IPS-18a (cell line): ENCODE data around the gene DERA.
A peak's percentile ranks its signal among the peaks of the same experiment; 100 is the strongest.
"Not testable (repeated sequence)": the region's sequence is repeated elsewhere in the genome, so short reads cannot be mapped to it uniquely, and the experiment has no call there.

ENCODE experiments used
- H3K27ac ChIP-seq: one replicate; pipeline ENCODE4 v1.5.1; 2013; ENCODE audit warnings: low read length
- H3K27me3 ChIP-seq: one replicate; pipeline ENCODE4 v1.6.1; 2013; ENCODE audit warnings: mild to moderate bottlenecking, low read length; ENCODE audit not compliant: control insufficient read depth, insufficient read depth
- H3K36me3 ChIP-seq: one replicate; pipeline ENCODE4 v1.6.1; 2013; ENCODE audit warnings: low read depth, low read length; ENCODE audit not compliant: control insufficient read depth
- H3K4me1 ChIP-seq: one replicate; pipeline ENCODE4 v1.6.1; 2013; ENCODE audit warnings: low read depth, low read length; ENCODE audit not compliant: control insufficient read depth
- H3K4me3 ChIP-seq: one replicate; pipeline ENCODE4 v1.5.1; 2013; ENCODE audit warnings: low read length
- H3K9ac ChIP-seq: one replicate; pipeline ENCODE4 v1.6.1; 2013; ENCODE audit warnings: mild to moderate bottlenecking, low read length, moderate library complexity
- H3K9me3 ChIP-seq: one replicate; pipeline ENCODE4 v1.6.1; 2013; ENCODE audit warnings: low read depth, low read length; ENCODE audit not compliant: control insufficient read depth

The DERA gene

DNA sequence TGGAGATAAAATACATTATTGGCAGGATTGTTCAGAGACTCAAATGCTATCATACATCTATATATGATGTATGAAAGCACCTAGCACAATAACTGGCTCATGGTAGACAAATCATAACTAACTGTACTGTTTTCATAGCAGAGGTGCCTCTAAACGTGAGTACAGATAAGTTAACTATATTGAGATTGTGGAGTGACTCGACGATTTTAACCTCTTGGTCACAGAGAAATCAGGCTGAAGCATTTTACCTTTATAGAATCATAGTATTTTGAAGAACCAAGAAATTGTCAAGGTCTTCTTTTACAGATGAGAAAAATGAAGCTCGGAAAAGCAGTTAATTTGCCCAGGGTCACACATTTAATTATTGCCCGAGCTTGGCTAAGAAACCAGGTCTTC lies 666 bp upstream of the DERA start:
- H3K9me3 ChIP-seq, result no peaks in the 10 kb centered on the region
- peaks cover 15% of the 10 kb centered on the region for H3K4me1 ChIP-seq
- peak overlapping the region; percentile 96 for H3K4me3 ChIP-seq
- no peak overlapping the region for H3K27ac ChIP-seq
- H3K36me3 ChIP-seq, result no peaks in the 10 kb centered on the region
- H3K27me3 ChIP-seq, result peaks cover 10% of the 10 kb centered on the region
- H3K9ac ChIP-seq, result peak overlapping the region; percentile 97

GRCh38 chr12:15911931-15912330 lies 799 bp downstream of the DERA start:
- H3K4me3 ChIP-seq, result peak overlapping the region; percentile 96
- peak overlapping the region; percentile 97 for H3K9ac ChIP-seq
- H3K9me3 ChIP-seq, H3K36me3 ChIP-seq: not testable (repeated sequence)
- peaks cover 10% of the 10 kb centered on the region for H3K27me3 ChIP-seq
- peaks cover 15% of the 10 kb centered on the region for H3K4me1 ChIP-seq
- H3K27ac ChIP-seq, result peak overlapping the region; percentile 76

GRCh38 chr12:15914131-15914530 lies 3.0 kb downstream of the DERA start:
- H3K27me3 ChIP-seq, result peaks cover 10% of the 10 kb centered on the region
- H3K27ac ChIP-seq, H3K4me3 ChIP-seq, H3K36me3 ChIP-seq, H3K9me3 ChIP-seq, H3K9ac ChIP-seq: not testable (repeated sequence)
- peaks cover 15% of the 10 kb centered on the region for H3K4me1 ChIP-seq

- Histone ChIP-seq H3K4me1 (no peaks in the 10 kb centered on the region), H3K36me3 (no peaks in the 10 kb centered on the region), H3K27ac (no peak overlapping the region), H3K27me3 (no peaks in the 10 kb centered on the region), H3K9ac (no peak overlapping the region), H3K9me3 (no peaks in the 10 kb centered on the region), H3K4me3 (no peak overlapping the region)
Measured at GRCh38 chr12:15918066-15918465, 6.9 kb downstream of the DERA start.

GRCh38 chr12:15919418-15919817 lies 8.3 kb downstream of the DERA start:
- Histone ChIP-seq H3K9ac (no peak overlapping the region), H3K36me3 (no peaks in the 10 kb centered on the region), H3K4me3 (no peak overlapping the region), H3K27me3 (no peaks in the 10 kb centered on the region), H3K4me1 (no peaks in the 10 kb centered on the region), H3K27ac (no peak overlapping the region), H3K9me3 (no peaks in the 10 kb centered on the region)

DNA sequence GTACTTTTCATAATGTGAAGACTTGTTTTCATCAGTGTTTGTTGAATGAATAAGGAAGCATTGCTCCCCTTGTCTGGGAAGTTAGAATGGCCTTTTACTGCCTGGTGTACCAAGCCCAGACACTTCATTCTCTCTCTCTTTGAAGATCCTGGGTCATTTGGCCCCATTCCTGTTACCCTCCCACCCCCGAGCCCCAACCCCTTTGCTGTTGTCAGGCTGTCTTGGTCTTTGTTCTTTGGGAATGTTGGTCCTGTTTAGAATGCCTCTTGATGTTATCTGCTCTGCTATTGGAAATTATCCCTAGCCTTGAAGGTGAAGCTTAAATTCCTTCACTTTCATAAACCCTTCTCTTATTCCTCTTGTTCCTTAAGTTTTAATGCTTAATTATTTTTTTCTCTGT lies 13.8 kb downstream of the DERA start:
- Histone ChIP-seq H3K27ac (no peak overlapping the region), H3K36me3 (no peaks in the 10 kb centered on the region), H3K9me3 (no peaks in the 10 kb centered on the region), H3K4me1 (peaks cover 15% of the 10 kb centered on the region), H3K4me3 (no peak overlapping the region), H3K27me3 (no peaks in the 10 kb centered on the region), H3K9ac (no peak overlapping the region)

GRCh38 chr12:15928346-15928745 lies 17.2 kb downstream of the DERA start:
- H3K9ac ChIP-seq, result no peak overlapping the region
- no peaks in the 10 kb centered on the region for H3K9me3 ChIP-seq
- no peaks in the 10 kb centered on the region for H3K36me3 ChIP-seq
- H3K27me3 ChIP-seq, result no peaks in the 10 kb centered on the region
- H3K4me1 ChIP-seq, result peaks cover 20% of the 10 kb centered on the region
- no peak overlapping the region for H3K27ac ChIP-seq
- no peak overlapping the region for H3K4me3 ChIP-seq

GRCh38 chr12:15928870-15929571 lies 17.9 kb downstream of the DERA start:
- Histone ChIP-seq H3K9ac (no peak overlapping the region), H3K4me1 (peaks cover 20% of the 10 kb centered on the region), H3K27ac (no peak overlapping the region), H3K27me3 (no peaks in the 10 kb centered on the region), H3K4me3 (peak overlapping the region; percentile 6), H3K9me3 (no peaks in the 10 kb centered on the region), H3K36me3 (no peaks in the 10 kb centered on the region)

- no peaks in the 10 kb centered on the region for H3K36me3 ChIP-seq
- no peak overlapping the region for H3K4me3 ChIP-seq
- no peaks in the 10 kb centered on the region for H3K27me3 ChIP-seq
- peaks cover 20% of the 10 kb centered on the region for H3K4me1 ChIP-seq
- H3K9me3 ChIP-seq, result no peaks in the 10 kb centered on the region
- no peak overlapping the region for H3K9ac ChIP-seq
- H3K27ac ChIP-seq, result no peak overlapping the region
Measured at GRCh38 chr12:15931590-15932053, 20.5 kb downstream of the DERA start.

- no peaks in the 10 kb centered on the region for H3K36me3 ChIP-seq
- H3K27ac ChIP-seq, result no peak overlapping the region
- no peaks in the 10 kb centered on the region for H3K9me3 ChIP-seq
- no peak overlapping the region for H3K9ac ChIP-seq
- H3K4me3 ChIP-seq, result no peak overlapping the region
- no peaks in the 10 kb centered on the region for H3K27me3 ChIP-seq
- H3K4me1 ChIP-seq, result peaks cover 20% of the 10 kb centered on the region
Measured at GRCh38 chr12:15932327-15932726, 21.2 kb downstream of the DERA start.

GRCh38 chr12:15932971-15933370 lies 21.8 kb downstream of the DERA start:
- no peak overlapping the region for H3K27ac ChIP-seq
- H3K4me1 ChIP-seq, result peaks cover 20% of the 10 kb centered on the region
- H3K27me3 ChIP-seq, result no peaks in the 10 kb centered on the region
- H3K9ac ChIP-seq, result no peak overlapping the region
- H3K9me3 ChIP-seq, result no peaks in the 10 kb centered on the region
- no peaks in the 10 kb centered on the region for H3K36me3 ChIP-seq
- H3K4me3 ChIP-seq, result no peak overlapping the region

- H3K36me3 ChIP-seq, result no peaks in the 10 kb centered on the region
- H3K9me3 ChIP-seq, result no peaks in the 10 kb centered on the region
- H3K9ac ChIP-seq, result no peak overlapping the region
- H3K4me1 ChIP-seq, result peaks cover 13% of the 10 kb centered on the region
- no peaks in the 10 kb centered on the region for H3K27me3 ChIP-seq
- no peak overlapping the region for H3K27ac ChIP-seq
- H3K4me3 ChIP-seq, result no peak overlapping the region
Measured at GRCh38 chr12:15933751-15934150, 22.6 kb downstream of the DERA start.
